PC-9 (cell line): Measurements from ENCODE around the gene PTGER1.

Experiments used
- EZH2 ChIP-seq: fragments of 200-600 bp; sonication (generic); IDR thresholded peaks from 2 replicates; pipeline ENCODE4 v1.8.0; 2017; ENCODE audit warnings: antibody characterized with exemption, low read depth
- TF ChIP-seq, protein P1 (sequence below): fragments of 200-600 bp; sonication (generic); conservative IDR thresholded peaks from 2 replicates; pipeline ENCODE4 v1.6.1; 2017; ENCODE audit warnings: mixed run types, antibody characterized with exemption, mild to moderate bottlenecking, moderate library complexity

DNA sequence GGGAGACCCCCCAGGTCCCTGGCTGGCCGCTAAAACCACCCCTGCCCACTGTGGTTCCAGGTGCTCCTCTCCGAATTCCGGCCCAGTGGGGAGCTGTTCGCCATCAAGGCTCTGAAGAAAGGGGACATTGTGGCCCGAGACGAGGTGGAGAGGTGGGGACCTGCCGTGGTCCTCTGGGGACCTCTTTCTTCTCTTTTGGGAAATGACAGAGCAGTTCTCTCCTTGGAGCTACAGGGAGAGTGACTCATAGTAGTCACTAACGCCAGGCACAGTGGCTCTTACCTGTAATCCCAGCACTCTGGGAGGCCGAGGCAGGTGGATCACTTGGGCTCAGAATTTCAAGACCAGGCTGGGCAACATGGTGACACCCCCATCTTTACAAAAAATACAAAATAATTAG lies 7.3 kb downstream of the PTGER1 start:
- TF ChIP-seq, protein P1, sequence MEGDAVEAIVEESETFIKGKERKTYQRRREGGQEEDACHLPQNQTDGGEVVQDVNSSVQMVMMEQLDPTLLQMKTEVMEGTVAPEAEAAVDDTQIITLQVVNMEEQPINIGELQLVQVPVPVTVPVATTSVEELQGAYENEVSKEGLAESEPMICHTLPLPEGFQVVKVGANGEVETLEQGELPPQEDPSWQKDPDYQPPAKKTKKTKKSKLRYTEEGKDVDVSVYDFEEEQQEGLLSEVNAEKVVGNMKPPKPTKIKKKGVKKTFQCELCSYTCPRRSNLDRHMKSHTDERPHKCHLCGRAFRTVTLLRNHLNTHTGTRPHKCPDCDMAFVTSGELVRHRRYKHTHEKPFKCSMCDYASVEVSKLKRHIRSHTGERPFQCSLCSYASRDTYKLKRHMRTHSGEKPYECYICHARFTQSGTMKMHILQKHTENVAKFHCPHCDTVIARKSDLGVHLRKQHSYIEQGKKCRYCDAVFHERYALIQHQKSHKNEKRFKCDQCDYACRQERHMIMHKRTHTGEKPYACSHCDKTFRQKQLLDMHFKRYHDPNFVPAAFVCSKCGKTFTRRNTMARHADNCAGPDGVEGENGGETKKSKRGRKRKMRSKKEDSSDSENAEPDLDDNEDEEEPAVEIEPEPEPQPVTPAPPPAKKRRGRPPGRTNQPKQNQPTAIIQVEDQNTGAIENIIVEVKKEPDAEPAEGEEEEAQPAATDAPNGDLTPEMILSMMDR = peak; percentile 47
- TF ChIP-seq EZH2 = no peak
